Gastrocnemius medialis (tissue), 4 donors: ENCODE measurements around the gene ANGEL1.

ENCODE experiments used
- POLR2A ChIP-seq, 2 donors: fragments of 450-650 bp; IDR thresholded peaks; one replicate each; pipeline ENCODE4 v1.6.1; 2017; ENCODE audit warnings: antibody characterized with exemption in 2 of 2, mild to moderate bottlenecking in 2 of 2, moderate library complexity in 2 of 2
- TF ChIP-seq, protein P1 (sequence below), 5 experiments: fragments of 450-650 bp in 3 of 5; fragments of 200-600 bp in 2 of 5; sonication (generic) in 2 of 5; IDR thresholded peaks in 4 of 5; conservative IDR thresholded peaks in 1 of 5; 1 replicate in 4 of 5; 2 replicates in 1 of 5; pipeline ENCODE4 v1.5.1; 2016 to 2019; ENCODE audit warnings: antibody characterized with exemption in 5 of 5, mild to moderate bottlenecking in 3 of 5, moderate library complexity in 3 of 5

DNA sequence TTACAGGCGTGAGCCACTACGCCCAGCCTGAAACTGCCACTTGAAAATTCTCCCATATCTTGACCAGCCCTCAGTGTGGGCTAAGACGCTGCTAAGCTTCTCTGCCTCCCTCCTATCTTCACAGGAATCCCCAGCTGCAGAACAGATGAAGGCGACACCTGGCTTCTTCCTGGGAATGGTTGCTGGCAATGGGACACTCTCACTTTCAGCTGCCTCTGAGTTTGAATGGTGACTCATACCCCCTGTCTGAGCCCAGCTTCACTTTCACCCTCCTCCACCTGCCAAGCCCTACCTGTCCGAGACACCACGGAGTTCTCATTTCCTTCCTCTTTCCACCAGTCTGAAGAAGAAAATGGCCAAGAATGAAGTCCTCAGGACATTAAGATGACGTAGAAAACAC lies 69.7 kb downstream of the ANGEL1 start:
- TF ChIP-seq, protein P1, sequence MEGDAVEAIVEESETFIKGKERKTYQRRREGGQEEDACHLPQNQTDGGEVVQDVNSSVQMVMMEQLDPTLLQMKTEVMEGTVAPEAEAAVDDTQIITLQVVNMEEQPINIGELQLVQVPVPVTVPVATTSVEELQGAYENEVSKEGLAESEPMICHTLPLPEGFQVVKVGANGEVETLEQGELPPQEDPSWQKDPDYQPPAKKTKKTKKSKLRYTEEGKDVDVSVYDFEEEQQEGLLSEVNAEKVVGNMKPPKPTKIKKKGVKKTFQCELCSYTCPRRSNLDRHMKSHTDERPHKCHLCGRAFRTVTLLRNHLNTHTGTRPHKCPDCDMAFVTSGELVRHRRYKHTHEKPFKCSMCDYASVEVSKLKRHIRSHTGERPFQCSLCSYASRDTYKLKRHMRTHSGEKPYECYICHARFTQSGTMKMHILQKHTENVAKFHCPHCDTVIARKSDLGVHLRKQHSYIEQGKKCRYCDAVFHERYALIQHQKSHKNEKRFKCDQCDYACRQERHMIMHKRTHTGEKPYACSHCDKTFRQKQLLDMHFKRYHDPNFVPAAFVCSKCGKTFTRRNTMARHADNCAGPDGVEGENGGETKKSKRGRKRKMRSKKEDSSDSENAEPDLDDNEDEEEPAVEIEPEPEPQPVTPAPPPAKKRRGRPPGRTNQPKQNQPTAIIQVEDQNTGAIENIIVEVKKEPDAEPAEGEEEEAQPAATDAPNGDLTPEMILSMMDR (IDR thresholded peaks at IDR 0.05 in 4 of 5, conservative IDR thresholded peaks at IDR 0.05 in 1 of 5), result no peak
- TF ChIP-seq POLR2A (IDR thresholded peaks at IDR 0.05), result no peak
